ENCODE results near the gene MYO1E.
"Not testable (repeated sequence)": the region's sequence is repeated elsewhere in the genome, so short reads cannot be mapped to it uniquely, and the experiment has no call there.

MYO1E gene

DNA sequence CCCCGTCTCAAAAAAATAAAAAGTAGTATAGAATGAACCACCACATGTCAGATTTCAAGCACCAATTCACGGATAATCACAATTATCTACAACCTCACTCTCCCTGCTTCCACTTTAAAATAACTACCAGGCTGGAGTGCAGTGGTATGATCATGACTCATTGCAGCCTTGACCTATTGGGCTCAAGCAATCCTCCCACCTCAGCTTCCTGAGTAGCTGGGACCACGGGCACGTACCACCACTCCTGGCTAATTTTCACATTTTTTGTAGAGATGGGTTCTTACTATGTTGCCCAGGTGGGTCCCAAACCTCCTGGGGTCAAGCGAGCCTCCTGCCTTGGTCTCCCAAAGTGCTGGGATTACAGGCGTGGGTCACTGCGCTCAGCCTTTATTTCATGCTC lies 204.1 kb downstream of the MYO1E start:
- no peaks in the 10 kb centered on the region for H3K27me3 ChIP-seq (replicated peaks)
- peak overlapping the region; percentile 86 for H3K27ac ChIP-seq
- DNase-seq = peak; percentile 78
- TF ChIP-seq, protein P1, sequence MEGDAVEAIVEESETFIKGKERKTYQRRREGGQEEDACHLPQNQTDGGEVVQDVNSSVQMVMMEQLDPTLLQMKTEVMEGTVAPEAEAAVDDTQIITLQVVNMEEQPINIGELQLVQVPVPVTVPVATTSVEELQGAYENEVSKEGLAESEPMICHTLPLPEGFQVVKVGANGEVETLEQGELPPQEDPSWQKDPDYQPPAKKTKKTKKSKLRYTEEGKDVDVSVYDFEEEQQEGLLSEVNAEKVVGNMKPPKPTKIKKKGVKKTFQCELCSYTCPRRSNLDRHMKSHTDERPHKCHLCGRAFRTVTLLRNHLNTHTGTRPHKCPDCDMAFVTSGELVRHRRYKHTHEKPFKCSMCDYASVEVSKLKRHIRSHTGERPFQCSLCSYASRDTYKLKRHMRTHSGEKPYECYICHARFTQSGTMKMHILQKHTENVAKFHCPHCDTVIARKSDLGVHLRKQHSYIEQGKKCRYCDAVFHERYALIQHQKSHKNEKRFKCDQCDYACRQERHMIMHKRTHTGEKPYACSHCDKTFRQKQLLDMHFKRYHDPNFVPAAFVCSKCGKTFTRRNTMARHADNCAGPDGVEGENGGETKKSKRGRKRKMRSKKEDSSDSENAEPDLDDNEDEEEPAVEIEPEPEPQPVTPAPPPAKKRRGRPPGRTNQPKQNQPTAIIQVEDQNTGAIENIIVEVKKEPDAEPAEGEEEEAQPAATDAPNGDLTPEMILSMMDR (IDR thresholded peaks at IDR 0.05; ENCODE audit: low read depth, low read length, missing control alignments) = no peak
- in situ Hi-C loops (cut with HindIII; ENCODE audit: low pct_ligation_motif_present, low sequenced_read_pairs) = no loop called here
- peaks cover 26% of the 10 kb centered on the region for H3K36me3 ChIP-seq (replicated peaks)
- no peak overlapping the region for H3K4me3 ChIP-seq (ENCODE audit: low read depth, low read length)

DNA sequence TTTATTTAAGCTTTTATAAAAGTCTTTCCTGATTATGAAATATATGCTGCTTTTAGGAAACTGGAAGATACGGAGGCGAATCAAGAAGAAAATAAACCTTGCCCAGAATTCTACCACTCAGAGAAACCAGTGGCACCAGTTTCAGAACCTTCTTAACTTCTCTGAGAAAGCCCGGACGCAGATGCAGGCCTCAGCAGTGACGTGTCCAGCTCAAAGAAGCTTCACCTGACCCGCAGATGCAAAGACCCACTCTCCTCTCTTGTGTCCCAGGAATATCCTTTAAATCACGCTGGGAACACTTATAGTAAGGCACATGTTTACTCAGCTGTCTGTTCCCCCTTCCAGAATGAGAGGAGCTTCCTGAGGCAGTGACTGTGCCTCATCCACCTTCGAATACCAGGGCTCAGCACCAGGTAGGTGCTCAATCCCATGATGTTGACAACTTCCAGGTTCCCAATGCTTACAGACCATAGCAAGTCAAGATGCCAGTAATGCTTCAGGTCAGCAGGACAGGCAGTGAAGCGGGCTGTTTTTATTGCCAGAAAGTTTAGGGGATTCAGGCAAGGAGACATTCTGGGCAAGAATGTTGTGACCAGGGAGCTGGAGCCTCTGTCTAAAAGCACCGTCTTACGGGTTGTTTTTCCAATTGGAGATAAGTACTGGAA lies 205.9 kb downstream of the MYO1E start:
- TF ChIP-seq, protein P1 (IDR thresholded peaks at IDR 0.05; ENCODE audit: low read depth, low read length, missing control alignments) = no peak
- H3K36me3 ChIP-seq (replicated peaks) = peaks cover 27% of the 10 kb centered on the region
- no peak overlapping the region for H3K27ac ChIP-seq
- H3K27me3 ChIP-seq (replicated peaks) = no peaks in the 10 kb centered on the region
- in situ Hi-C loops (cut with HindIII; ENCODE audit: low pct_ligation_motif_present, low sequenced_read_pairs) = no loop called here
- no peak overlapping the region for H3K4me3 ChIP-seq (ENCODE audit: low read depth, low read length)
- DNase-seq = no peak

DNA sequence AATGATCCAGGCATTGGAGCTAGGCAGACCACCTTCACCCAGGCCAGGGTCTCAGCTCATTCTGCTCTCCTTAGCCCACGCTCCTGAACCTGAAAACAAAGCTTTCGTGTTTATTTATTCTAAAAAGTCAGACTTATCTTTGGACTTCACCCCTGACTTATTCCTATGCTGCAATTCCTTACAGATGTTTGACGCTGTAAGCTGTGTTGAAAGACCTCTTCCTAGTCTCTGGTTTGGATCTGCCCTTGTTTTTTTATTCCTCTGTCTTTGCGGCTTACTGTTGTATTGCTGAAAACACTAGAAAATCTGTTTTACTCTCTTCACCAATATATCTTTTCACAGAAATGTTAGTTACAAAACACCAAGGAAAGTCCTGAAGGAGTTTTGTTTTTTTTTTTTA lies 206.5 kb downstream of the MYO1E start:
- DNase-seq = no peak
- in situ Hi-C loops (cut with HindIII; ENCODE audit: low pct_ligation_motif_present, low sequenced_read_pairs) = no loop called here
- H3K27me3 ChIP-seq (replicated peaks) = no peaks in the 10 kb centered on the region
- peaks cover 31% of the 10 kb centered on the region for H3K36me3 ChIP-seq (replicated peaks)
- no peak overlapping the region for H3K4me3 ChIP-seq (ENCODE audit: low read depth, low read length)
- peak overlapping the region; percentile 23 for H3K27ac ChIP-seq
- TF ChIP-seq, protein P1 (IDR thresholded peaks at IDR 0.05; ENCODE audit: low read depth, low read length, missing control alignments) = no peak

DNA sequence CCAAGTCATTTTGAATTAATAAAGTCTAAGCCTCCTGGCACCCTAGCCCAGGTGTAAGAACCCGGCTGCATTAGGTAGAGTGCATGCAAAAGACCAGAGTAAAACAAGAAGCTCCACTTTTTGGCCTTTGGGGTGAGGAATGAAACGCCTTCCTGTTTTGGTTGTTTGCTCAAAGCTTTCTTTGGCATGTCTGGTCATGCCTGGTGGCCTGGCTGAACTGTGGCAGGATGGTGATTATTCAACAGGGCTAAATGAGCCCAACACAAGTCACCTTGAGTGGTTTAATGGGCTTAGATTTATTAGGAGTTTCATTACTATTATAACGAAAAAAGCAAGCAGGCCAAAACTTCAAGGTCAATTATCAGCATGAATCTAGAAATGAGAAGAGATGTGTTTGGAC lies 206.9 kb downstream of the MYO1E start:
- Histone ChIP-seq H3K36me3 (replicated peaks) (peaks cover 31% of the 10 kb centered on the region), H3K27me3 (replicated peaks) (no peaks in the 10 kb centered on the region), H3K27ac (peak overlapping the region; percentile 23), H3K4me3 (ENCODE audit: low read depth, low read length) (no peak overlapping the region)
- in situ Hi-C loops (cut with HindIII; ENCODE audit: low pct_ligation_motif_present, low sequenced_read_pairs) = no loop called here
- DNase-seq = no peak
- TF ChIP-seq, protein P1 (IDR thresholded peaks at IDR 0.05; ENCODE audit: low read depth, low read length, missing control alignments) = no peak

DNA sequence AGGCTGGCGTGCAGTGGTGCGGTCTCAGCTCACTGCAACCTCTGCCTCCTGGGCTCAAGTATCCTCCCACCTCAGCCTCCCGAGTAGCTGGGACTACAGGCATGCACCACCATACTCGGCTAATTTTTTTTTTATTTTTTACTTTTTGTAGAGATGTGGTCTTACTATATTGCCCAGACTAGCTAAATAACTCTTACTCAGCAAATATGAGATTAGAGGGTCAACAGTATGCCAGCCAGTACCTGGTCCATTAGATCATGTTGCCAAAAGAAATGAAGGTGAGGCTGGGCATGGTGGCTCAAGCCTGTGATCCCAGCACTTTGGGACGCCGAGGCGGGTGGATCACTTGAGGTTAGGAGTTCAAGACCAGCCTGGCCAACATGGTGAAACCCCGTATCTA lies 210.6 kb downstream of the MYO1E start:
- peaks cover 58% of the 10 kb centered on the region for H3K36me3 ChIP-seq (replicated peaks)
- H3K4me3 ChIP-seq (ENCODE audit: low read depth, low read length); H3K27ac ChIP-seq; in situ Hi-C loops (cut with HindIII; ENCODE audit: low pct_ligation_motif_present, low sequenced_read_pairs); H3K27me3 ChIP-seq (replicated peaks); DNase-seq: not testable (repeated sequence)

DNA sequence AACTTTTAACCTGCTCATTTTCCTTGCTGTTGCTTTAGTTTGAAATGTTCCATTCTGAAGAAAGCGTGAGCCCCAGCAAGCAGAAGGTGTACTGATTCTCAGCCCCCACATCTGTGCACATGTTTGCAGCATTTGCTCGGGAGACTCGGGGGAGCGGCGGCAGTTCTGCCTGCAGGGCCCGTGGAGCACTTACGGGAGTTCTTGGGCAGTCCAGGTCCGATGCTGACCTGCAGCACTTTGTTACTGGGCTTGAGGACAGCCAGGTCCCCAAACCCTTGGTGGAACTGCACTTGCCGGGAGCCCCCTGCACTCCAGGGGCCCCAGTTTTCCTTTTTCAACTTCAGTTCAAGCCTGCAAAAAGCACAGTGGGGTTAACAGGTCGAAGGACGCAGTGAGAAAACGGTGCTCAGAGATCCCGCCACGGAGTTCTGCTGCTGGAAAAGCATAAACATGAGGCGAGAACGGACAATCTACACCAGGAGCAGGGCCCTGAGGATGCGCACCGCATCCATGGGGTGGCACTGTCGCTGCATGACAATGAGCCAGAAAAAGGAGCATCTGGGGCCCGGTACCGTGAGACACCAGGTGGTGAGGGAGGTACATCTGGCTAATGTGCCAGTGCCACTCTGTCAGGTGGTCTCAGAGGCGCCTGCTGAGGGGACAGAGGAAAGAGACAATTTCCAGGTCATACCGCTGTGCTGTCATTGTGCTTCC lies 211.6 kb downstream of the MYO1E start:
- TF ChIP-seq, protein P1 (IDR thresholded peaks at IDR 0.05; ENCODE audit: low read depth, low read length, missing control alignments) = peak; percentile 78
- Histone ChIP-seq H3K27me3 (replicated peaks) (no peaks in the 10 kb centered on the region), H3K4me3 (ENCODE audit: low read depth, low read length) (no peak overlapping the region), H3K27ac (no peak overlapping the region), H3K36me3 (replicated peaks) (peaks cover 66% of the 10 kb centered on the region)
- in situ Hi-C loops (cut with HindIII; ENCODE audit: low pct_ligation_motif_present, low sequenced_read_pairs) = no loop called here
- no peak for DNase-seq
